Measurements from ENCODE around the gene NFAM1. TPM values are rescaled to one million over a fixed set of nuclear protein-coding genes. Genes with fewer than 3 reads are reported as not detected.

NFAM1 gene
- total RNA-seq, 2 donors from 2014 or later: 0.66 to 1.0 TPM

GRCh38 chr22:42357221-42357620 is 75.0 kb downstream of the NFAM1 start:
- H3K36me3 ChIP-seq (replicated peaks in 1 of 2; ENCODE audit: insufficient read depth in 1 of 2, low read depth in 2 of 2): no peaks in the 10 kb centered on the region
- 89 to 90% methylated on average over 2 to 3 of the region's 3 CpGs for WGBS, 2 donors
- no peaks in the 10 kb centered on the region for H3K9me3 ChIP-seq
- no peaks in the 10 kb centered on the region for H3K27me3 ChIP-seq
- DNase-seq (peak in 1 of 4 donors; percentile 8), ATAC-seq (peak; percentile 23)
- no peak for TF ChIP-seq POLR2A (IDR thresholded peaks at IDR 0.05)
- H3K27ac ChIP-seq: peak overlapping the region in 3 of 4 donors; percentile 28 to 72 (median 71)
- intact Hi-C loops (cut with DNase I): no loop called here
- no peak overlapping the region for H3K4me3 ChIP-seq
- H3K4me1 ChIP-seq: peaks cover 18% of the 10 kb centered on the region

DNA sequence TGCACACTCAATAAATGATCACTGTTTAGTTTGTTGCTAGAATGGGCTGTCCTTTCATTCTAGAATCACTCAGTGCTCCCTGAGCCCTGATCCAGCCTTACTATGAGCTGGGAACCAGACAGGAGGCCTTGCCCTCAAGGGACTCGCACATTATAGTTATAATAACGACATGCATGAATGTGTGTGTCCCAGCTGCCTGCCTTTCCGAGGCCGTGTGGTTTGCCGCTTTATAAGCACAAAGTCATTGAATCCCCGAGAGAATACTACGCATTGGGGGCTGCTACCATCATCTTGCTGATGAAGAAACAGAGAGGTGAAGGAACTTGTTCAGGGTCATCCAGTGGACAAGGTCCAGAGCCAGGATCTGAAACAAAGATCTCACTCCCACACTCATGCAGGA is 75.7 kb downstream of the NFAM1 start:
- H3K9me3 ChIP-seq: no peaks in the 10 kb centered on the region
- no peaks in the 10 kb centered on the region for H3K27me3 ChIP-seq
- no peak overlapping the region for H3K4me3 ChIP-seq
- peaks cover 18% of the 10 kb centered on the region for H3K4me1 ChIP-seq
- no peaks in the 10 kb centered on the region for H3K36me3 ChIP-seq (replicated peaks in 1 of 2; ENCODE audit: insufficient read depth in 1 of 2, low read depth in 2 of 2)
- intact Hi-C loops (cut with DNase I): no loop called here
- ATAC-seq: no peak
- H3K27ac ChIP-seq: peak overlapping the region in 1 of 4 donors; percentile 71
- no peak for TF ChIP-seq POLR2A (IDR thresholded peaks at IDR 0.05)
- TF ChIP-seq, protein P1, sequence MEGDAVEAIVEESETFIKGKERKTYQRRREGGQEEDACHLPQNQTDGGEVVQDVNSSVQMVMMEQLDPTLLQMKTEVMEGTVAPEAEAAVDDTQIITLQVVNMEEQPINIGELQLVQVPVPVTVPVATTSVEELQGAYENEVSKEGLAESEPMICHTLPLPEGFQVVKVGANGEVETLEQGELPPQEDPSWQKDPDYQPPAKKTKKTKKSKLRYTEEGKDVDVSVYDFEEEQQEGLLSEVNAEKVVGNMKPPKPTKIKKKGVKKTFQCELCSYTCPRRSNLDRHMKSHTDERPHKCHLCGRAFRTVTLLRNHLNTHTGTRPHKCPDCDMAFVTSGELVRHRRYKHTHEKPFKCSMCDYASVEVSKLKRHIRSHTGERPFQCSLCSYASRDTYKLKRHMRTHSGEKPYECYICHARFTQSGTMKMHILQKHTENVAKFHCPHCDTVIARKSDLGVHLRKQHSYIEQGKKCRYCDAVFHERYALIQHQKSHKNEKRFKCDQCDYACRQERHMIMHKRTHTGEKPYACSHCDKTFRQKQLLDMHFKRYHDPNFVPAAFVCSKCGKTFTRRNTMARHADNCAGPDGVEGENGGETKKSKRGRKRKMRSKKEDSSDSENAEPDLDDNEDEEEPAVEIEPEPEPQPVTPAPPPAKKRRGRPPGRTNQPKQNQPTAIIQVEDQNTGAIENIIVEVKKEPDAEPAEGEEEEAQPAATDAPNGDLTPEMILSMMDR (IDR thresholded peaks at IDR 0.05): no peak
- 89 to 90% methylated on average over 7 of the region's 7 CpGs for WGBS, 2 donors
- DNase-seq: no peak

- Histone ChIP-seq H3K27me3 (no peaks in the 10 kb centered on the region), H3K4me3 (no peak overlapping the region), H3K36me3 (replicated peaks in 1 of 2; ENCODE audit: insufficient read depth in 1 of 2, low read depth in 2 of 2) (no peaks in the 10 kb centered on the region), H3K4me1 (peaks cover 13% of the 10 kb centered on the region), H3K27ac (no peak overlapping the region), H3K9me3 (no peaks in the 10 kb centered on the region)
- TF ChIP-seq POLR2A (IDR thresholded peaks at IDR 0.05): no peak
- TF ChIP-seq, protein P1 (IDR thresholded peaks at IDR 0.05): no peak
- no peak for ATAC-seq
- intact Hi-C loops (cut with DNase I): no loop called here
- WGBS, 2 donors: 67 to 86% methylated on average over 10 of the region's 10 CpGs
- peak in 3 of 4 donors; percentile 20 to 32 (median 23) for DNase-seq
Observed at GRCh38 chr22:42353883-42354727, 78.1 kb downstream of the NFAM1 start.

- no peak for TF ChIP-seq POLR2A (IDR thresholded peaks at IDR 0.05)
- TF ChIP-seq, protein P1 (IDR thresholded peaks at IDR 0.05): no peak
- no peak overlapping the region for H3K27ac ChIP-seq
- DNase-seq (no peak), ATAC-seq (no peak)
- H3K4me3 ChIP-seq: no peak overlapping the region
- H3K27me3 ChIP-seq: no peaks in the 10 kb centered on the region
- 95 to 98% methylated on average over 4 of the region's 4 CpGs for WGBS, 2 donors
- no peaks in the 10 kb centered on the region for H3K36me3 ChIP-seq (replicated peaks in 1 of 2; ENCODE audit: insufficient read depth in 1 of 2, low read depth in 2 of 2)
- intact Hi-C loops (cut with DNase I): no loop called here
- H3K4me1 ChIP-seq: no peaks in the 10 kb centered on the region
- H3K9me3 ChIP-seq: no peaks in the 10 kb centered on the region
Observed at GRCh38 chr22:42350373-42350772, 81.8 kb downstream of the NFAM1 start.

GRCh38 chr22:42347281-42347824 is 84.8 kb downstream of the NFAM1 start:
- TF ChIP-seq, protein P1 (IDR thresholded peaks at IDR 0.05): no peak
- no peak for TF ChIP-seq POLR2A (IDR thresholded peaks at IDR 0.05)
- Histone ChIP-seq H3K9me3 (no peaks in the 10 kb centered on the region), H3K27ac (no peak overlapping the region), H3K4me3 (no peak overlapping the region), H3K36me3 (replicated peaks in 1 of 2; ENCODE audit: insufficient read depth in 1 of 2, low read depth in 2 of 2) (no peaks in the 10 kb centered on the region), H3K27me3 (no peaks in the 10 kb centered on the region), H3K4me1 (peaks cover 7% of the 10 kb centered on the region)
- 72 to 82% methylated on average over 19 to 27 of the region's 27 CpGs for WGBS, 2 donors
- ATAC-seq (no peak), DNase-seq (no peak)
- intact Hi-C loops (cut with DNase I): no loop called here
